Measurements from ENCODE around the gene RSRC1. TPM values are rescaled to one million over a fixed set of nuclear protein-coding genes. Genes with fewer than 3 reads are reported as not detected.

The RSRC1 gene
- total RNA-seq, 1 experiment from 2014 or later, result 37.9 TPM

DNA sequence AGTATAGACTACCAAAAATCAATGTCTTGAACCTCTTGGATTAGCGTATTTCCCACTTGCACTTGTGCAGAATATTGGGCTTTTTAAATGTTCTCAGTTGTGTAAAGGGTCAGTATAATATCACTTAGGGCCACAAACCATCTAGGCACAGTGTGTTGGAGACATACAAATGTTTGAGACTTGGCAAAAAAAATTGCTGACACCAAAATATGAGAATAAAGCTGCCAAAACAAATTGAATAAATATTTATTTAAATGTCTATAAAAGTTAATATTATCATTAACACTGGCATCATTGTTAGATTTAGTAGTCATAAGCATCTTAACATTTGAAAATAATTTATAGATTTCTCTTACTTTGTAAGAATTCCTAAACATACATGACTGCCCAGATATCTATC, 430.2 kb downstream of the RSRC1 start:
- Histone ChIP-seq H2BK120ac (ENCODE audit: low read depth, low read length, poor library complexity, severe bottlenecking) (no peak overlapping the region), H3K4me1 (ENCODE audit: insufficient read depth, low read length) (no peaks in the 10 kb centered on the region), H4K5ac (ENCODE audit: insufficient read length, low read depth, low read length) (no peak overlapping the region), H2AK5ac (ENCODE audit: insufficient read length, low read length) (no peak overlapping the region), H3K23me2 (ENCODE audit: insufficient read length, low read depth, low read length, poor library complexity, severe bottlenecking) (no peaks in the 10 kb centered on the region), H3K9ac (ENCODE audit: extremely low read depth, insufficient read length, low read length) (no peak overlapping the region), H2BK5ac (ENCODE audit: insufficient read length, low read length) (no peak overlapping the region), H2BK20ac (ENCODE audit: low read depth, low read length, poor library complexity, severe bottlenecking) (no peak overlapping the region), H3T11ph (ENCODE audit: low read length) (no peak overlapping the region), H2AFZ (ENCODE audit: low read length) (no peak overlapping the region), H4K20me1 (ENCODE audit: control insufficient read depth, insufficient read depth, insufficient read length) (no peaks in the 10 kb centered on the region), H3K27ac (ENCODE audit: insufficient read length, low read depth, low read length) (no peak overlapping the region), H2BK15ac (ENCODE audit: low read depth, low read length) (no peak overlapping the region), H3K14ac (ENCODE audit: insufficient read depth, low read length) (no peak overlapping the region), H3K79me2 (ENCODE audit: insufficient read depth, low read length) (no peaks in the 10 kb centered on the region), H3K79me1 (ENCODE audit: insufficient read depth, low read depth, low read length, poor library complexity, severe bottlenecking) (no peaks in the 10 kb centered on the region), H4K8ac (replicated peaks; ENCODE audit: insufficient read length, low read depth, low read length) (no peak overlapping the region), H2BK12ac (ENCODE audit: insufficient read length, low read depth, low read length) (no peak overlapping the region), H3K23ac (ENCODE audit: insufficient read length, low read depth, low read length) (no peak overlapping the region), H3K18ac (ENCODE audit: insufficient read length, low read depth, low read length) (no peak overlapping the region), H4K91ac (ENCODE audit: insufficient read length, low read depth, low read length) (no peak overlapping the region), H3K4me2 (ENCODE audit: insufficient read depth, insufficient read length, low read length) (no peak overlapping the region), H3K9me3 (ENCODE audit: control insufficient read depth, low read depth, low read length) (no peaks in the 10 kb centered on the region), H3K4ac (ENCODE audit: low read depth, low read length) (no peak overlapping the region), H3K56ac (ENCODE audit: insufficient read length, low read depth, low read length) (no peak overlapping the region), H3K27me3 (ENCODE audit: insufficient read depth, low read length) (no peaks in the 10 kb centered on the region)
- no peaks in the 10 kb centered on the region for H3K9me3 Mint-ChIP-seq
- no peak overlapping the region for H3K4me3 Mint-ChIP-seq
- WGBS (ENCODE audit: extremely low coverage, insufficient read length, low lambda C conversion rate), result no CpG with 5 or more reads among the region's 1 CpG
- H3K36me3 Mint-ChIP-seq (ENCODE audit: insufficient read depth in 1 of 3, low read depth in 3 of 3), result no peaks in the 10 kb centered on the region
- no peaks in the 10 kb centered on the region for H3K27me3 Mint-ChIP-seq (ENCODE audit: low read depth)
- TF ChIP-seq, protein P1, sequence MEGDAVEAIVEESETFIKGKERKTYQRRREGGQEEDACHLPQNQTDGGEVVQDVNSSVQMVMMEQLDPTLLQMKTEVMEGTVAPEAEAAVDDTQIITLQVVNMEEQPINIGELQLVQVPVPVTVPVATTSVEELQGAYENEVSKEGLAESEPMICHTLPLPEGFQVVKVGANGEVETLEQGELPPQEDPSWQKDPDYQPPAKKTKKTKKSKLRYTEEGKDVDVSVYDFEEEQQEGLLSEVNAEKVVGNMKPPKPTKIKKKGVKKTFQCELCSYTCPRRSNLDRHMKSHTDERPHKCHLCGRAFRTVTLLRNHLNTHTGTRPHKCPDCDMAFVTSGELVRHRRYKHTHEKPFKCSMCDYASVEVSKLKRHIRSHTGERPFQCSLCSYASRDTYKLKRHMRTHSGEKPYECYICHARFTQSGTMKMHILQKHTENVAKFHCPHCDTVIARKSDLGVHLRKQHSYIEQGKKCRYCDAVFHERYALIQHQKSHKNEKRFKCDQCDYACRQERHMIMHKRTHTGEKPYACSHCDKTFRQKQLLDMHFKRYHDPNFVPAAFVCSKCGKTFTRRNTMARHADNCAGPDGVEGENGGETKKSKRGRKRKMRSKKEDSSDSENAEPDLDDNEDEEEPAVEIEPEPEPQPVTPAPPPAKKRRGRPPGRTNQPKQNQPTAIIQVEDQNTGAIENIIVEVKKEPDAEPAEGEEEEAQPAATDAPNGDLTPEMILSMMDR (conservative IDR thresholded peaks at IDR 0.05), result no peak
- H3K27ac Mint-ChIP-seq, result no peak overlapping the region
- no peaks in the 10 kb centered on the region for H3K4me1 Mint-ChIP-seq
- DNase-seq, result no peak
